H1 (cell line): Measurements from ENCODE around the gene PCDHGA7. TPM values are rescaled to one million over a fixed set of nuclear protein-coding genes. Genes with fewer than 3 reads are reported as not detected.

Experiments used
- ASH2L ChIP-seq: fragments of 200-600, 300-600 bp; sonication (generic); IDR thresholded peaks from one replicate; pipeline ENCODE4 v1.7.1; 2017; ENCODE audit warnings: low read length
- BACH1 ChIP-seq: IDR thresholded peaks from 2 replicates; pipeline ENCODE4 v1.6.1; 2012; ENCODE audit warnings: low read length, improper control_type of control experiment
- CTBP2 ChIP-seq: IDR thresholded peaks from 2 replicates; pipeline ENCODE4 v1.7.0; 2011; ENCODE audit warnings: borderline replicate concordance, mild to moderate bottlenecking, moderate library complexity, mixed read lengths, low read length; ENCODE audit not compliant: insufficient read depth, insufficient read length
- GABPA ChIP-seq: IDR thresholded peaks from 2 replicates; pipeline ENCODE4 v1.6.1; 2011; ENCODE audit warnings: mild to moderate bottlenecking, low read length, moderate library complexity, borderline replicate concordance; ENCODE audit not compliant: insufficient read depth
- JUN ChIP-seq: IDR thresholded peaks from 2 replicates; pipeline ENCODE4 v1.6.1; 2011; ENCODE audit warnings: low read depth, mild to moderate bottlenecking, improper control_type of control experiment, low read length
- NRF1 ChIP-seq: IDR thresholded peaks from 2 replicates; pipeline ENCODE4 v1.6.1; 2011; ENCODE audit warnings: mild to moderate bottlenecking, low read depth, low read length, improper control_type of control experiment
- POLR2A ChIP-seq, 2 experiments: IDR thresholded peaks; 1 replicate in 1 of 2; 2 replicates in 1 of 2; pipeline ENCODE4 v1.6.1; 2011; ENCODE audit warnings: low read depth in 2 of 2, low read length in 2 of 2, mild to moderate bottlenecking in 2 of 2; ENCODE audit errors: control extremely low read depth in 1 of 2
- RBBP5 ChIP-seq: IDR thresholded peaks from 2 replicates; pipeline ENCODE4 v1.7.1; 2012; ENCODE audit warnings: low read depth, mild to moderate bottlenecking, inconsistent platforms, low read length, moderate library complexity, borderline replicate concordance
- TAF1 ChIP-seq: IDR thresholded peaks from 2 replicates; pipeline ENCODE4 v1.6.1; 2011; ENCODE audit warnings: mild to moderate bottlenecking, low read depth, low read length
- polyA plus RNA-seq, 7 experiments: library from polyadenylated mRNA; depleted of rRNA in 3 of 7; stranded (reverse) in 5 of 7; unstranded in 2 of 7; fragments of >200 nt in 5 of 7; fragments of 200-250 nt in 2 of 7; gene quantifications; 1 replicate in 5 of 7; 2 replicates in 1 of 7; 4 replicates in 1 of 7; pipeline versions ENCODE4 v1.2.1 to v1.2.3, GENCODE V29; 2011 to 2013; ENCODE audit warnings: missing spikeins in 2 of 7, mixed read lengths in 2 of 7
- total RNA-seq: library from RNA; stranded (reverse); fragmentation: NEBNext Ultra II Directional; extraction: Animal tissue kit (Norgen Biotek cat#: 25700); gene quantifications from 2 replicates; pipeline ENCODE4 v1.2.1, GENCODE V29; 2021
- TF ChIP-seq, protein P1 (sequence below): fragments of 300-600 bp; sonication (generic); IDR thresholded peaks from 2 replicates; pipeline ENCODE4 v1.7.1; 2012; ENCODE audit warnings: low read length, moderate library complexity, mild to moderate bottlenecking, inconsistent platforms; ENCODE audit not compliant: insufficient replicate concordance
- TF ChIP-seq, protein P2 (sequence below): IDR thresholded peaks from 2 replicates; pipeline ENCODE4 v1.6.1; 2011; ENCODE audit warnings: low read depth, mild to moderate bottlenecking, low read length; ENCODE audit not compliant: insufficient read depth

PCDHGA7 gene
- total and polyA plus RNA-seq, 2 of the 8 experiments (the other 6 are each of a cell fraction or from before 2014, with no cell fraction given) = 0.39 to 1.1 TPM

DNA sequence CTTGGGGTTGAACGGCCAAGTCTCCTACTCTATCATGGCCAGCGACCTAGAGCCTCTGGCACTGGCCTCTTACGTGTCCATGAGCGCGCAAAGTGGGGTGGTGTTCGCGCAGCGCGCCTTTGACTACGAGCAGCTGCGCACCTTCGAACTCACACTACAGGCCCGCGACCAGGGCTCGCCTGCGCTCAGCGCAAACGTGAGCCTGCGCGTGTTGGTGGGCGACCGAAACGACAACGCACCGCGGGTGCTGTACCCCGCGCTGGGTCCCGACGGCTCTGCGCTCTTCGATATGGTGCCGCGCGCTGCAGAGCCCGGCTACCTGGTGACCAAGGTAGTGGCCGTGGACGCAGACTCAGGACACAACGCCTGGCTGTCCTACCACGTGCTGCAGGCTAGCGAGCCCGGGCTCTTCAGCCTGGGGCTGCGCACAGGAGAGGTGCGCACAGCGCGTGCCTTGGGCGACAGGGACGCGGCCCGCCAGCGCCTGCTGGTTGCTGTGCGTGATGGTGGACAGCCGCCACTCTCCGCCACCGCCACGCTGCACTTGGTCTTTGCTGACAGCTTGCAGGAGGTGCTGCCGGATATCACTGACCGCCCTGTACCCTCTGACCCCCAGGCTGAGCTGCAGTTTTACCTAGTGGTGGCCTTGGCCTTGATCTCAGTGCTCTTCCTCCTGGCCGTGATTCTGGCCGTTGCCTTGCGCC, 17.2 kb downstream of the PCDHGA7 start (continued):
- TF ChIP-seq, protein P1, sequence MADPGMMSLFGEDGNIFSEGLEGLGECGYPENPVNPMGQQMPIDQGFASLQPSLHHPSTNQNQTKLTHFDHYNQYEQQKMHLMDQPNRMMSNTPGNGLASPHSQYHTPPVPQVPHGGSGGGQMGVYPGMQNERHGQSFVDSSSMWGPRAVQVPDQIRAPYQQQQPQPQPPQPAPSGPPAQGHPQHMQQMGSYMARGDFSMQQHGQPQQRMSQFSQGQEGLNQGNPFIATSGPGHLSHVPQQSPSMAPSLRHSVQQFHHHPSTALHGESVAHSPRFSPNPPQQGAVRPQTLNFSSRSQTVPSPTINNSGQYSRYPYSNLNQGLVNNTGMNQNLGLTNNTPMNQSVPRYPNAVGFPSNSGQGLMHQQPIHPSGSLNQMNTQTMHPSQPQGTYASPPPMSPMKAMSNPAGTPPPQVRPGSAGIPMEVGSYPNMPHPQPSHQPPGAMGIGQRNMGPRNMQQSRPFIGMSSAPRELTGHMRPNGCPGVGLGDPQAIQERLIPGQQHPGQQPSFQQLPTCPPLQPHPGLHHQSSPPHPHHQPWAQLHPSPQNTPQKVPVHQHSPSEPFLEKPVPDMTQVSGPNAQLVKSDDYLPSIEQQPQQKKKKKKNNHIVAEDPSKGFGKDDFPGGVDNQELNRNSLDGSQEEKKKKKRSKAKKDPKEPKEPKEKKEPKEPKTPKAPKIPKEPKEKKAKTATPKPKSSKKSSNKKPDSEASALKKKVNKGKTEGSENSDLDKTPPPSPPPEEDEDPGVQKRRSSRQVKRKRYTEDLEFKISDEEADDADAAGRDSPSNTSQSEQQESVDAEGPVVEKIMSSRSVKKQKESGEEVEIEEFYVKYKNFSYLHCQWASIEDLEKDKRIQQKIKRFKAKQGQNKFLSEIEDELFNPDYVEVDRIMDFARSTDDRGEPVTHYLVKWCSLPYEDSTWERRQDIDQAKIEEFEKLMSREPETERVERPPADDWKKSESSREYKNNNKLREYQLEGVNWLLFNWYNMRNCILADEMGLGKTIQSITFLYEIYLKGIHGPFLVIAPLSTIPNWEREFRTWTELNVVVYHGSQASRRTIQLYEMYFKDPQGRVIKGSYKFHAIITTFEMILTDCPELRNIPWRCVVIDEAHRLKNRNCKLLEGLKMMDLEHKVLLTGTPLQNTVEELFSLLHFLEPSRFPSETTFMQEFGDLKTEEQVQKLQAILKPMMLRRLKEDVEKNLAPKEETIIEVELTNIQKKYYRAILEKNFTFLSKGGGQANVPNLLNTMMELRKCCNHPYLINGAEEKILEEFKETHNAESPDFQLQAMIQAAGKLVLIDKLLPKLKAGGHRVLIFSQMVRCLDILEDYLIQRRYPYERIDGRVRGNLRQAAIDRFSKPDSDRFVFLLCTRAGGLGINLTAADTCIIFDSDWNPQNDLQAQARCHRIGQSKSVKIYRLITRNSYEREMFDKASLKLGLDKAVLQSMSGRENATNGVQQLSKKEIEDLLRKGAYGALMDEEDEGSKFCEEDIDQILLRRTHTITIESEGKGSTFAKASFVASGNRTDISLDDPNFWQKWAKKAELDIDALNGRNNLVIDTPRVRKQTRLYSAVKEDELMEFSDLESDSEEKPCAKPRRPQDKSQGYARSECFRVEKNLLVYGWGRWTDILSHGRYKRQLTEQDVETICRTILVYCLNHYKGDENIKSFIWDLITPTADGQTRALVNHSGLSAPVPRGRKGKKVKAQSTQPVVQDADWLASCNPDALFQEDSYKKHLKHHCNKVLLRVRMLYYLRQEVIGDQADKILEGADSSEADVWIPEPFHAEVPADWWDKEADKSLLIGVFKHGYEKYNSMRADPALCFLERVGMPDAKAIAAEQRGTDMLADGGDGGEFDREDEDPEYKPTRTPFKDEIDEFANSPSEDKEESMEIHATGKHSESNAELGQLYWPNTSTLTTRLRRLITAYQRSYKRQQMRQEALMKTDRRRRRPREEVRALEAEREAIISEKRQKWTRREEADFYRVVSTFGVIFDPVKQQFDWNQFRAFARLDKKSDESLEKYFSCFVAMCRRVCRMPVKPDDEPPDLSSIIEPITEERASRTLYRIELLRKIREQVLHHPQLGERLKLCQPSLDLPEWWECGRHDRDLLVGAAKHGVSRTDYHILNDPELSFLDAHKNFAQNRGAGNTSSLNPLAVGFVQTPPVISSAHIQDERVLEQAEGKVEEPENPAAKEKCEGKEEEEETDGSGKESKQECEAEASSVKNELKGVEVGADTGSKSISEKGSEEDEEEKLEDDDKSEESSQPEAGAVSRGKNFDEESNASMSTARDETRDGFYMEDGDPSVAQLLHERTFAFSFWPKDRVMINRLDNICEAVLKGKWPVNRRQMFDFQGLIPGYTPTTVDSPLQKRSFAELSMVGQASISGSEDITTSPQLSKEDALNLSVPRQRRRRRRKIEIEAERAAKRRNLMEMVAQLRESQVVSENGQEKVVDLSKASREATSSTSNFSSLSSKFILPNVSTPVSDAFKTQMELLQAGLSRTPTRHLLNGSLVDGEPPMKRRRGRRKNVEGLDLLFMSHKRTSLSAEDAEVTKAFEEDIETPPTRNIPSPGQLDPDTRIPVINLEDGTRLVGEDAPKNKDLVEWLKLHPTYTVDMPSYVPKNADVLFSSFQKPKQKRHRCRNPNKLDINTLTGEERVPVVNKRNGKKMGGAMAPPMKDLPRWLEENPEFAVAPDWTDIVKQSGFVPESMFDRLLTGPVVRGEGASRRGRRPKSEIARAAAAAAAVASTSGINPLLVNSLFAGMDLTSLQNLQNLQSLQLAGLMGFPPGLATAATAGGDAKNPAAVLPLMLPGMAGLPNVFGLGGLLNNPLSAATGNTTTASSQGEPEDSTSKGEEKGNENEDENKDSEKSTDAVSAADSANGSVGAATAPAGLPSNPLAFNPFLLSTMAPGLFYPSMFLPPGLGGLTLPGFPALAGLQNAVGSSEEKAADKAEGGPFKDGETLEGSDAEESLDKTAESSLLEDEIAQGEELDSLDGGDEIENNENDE = no peak
- TF ChIP-seq POLR2A (IDR thresholded peaks at IDR 0.05; ENCODE audit: control extremely low read depth in 1 of 2, low read depth in 2 of 2, low read length in 2 of 2) (no peak), NRF1 (no peak), GABPA (no peak), BACH1 (no peak), JUN (no peak), ASH2L (no peak), TAF1 (no peak), CTBP2 (no peak), RBBP5 (no peak)
- TF ChIP-seq, protein P2, sequence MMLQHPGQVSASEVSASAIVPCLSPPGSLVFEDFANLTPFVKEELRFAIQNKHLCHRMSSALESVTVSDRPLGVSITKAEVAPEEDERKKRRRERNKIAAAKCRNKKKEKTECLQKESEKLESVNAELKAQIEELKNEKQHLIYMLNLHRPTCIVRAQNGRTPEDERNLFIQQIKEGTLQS = no peak
